Lower leg skin (tissue), 4 donors: ENCODE data around the gene SULT6B1. TPM values are rescaled to one million over a fixed set of nuclear protein-coding genes. Genes with fewer than 3 reads are reported as not detected.
A peak's percentile ranks its signal among the peaks of the same experiment; 100 is the strongest.

Experiments used
- DNase-seq, 2 donors: peaks; one replicate each; pipeline ENCODE4 v3.0.0-alpha.2; 2019; ENCODE audit warnings: low spot score in 2 of 2
- H3K4me3 ChIP-seq: fragments of 200-600 bp; sonication (generic); 2 replicates; pipeline ENCODE4 v1.5.1; 2017; ENCODE audit warnings: mild to moderate bottlenecking, low read depth; ENCODE audit not compliant: poor library complexity, severe bottlenecking
- CTCF ChIP-seq, 3 donors: fragments of 450-650 bp; IDR thresholded peaks; one replicate each; pipeline ENCODE4 v1.5.1; 2016; ENCODE audit warnings: antibody characterized with exemption in 3 of 3, mild to moderate bottlenecking in 3 of 3, moderate library complexity in 2 of 3
- POLR2A ChIP-seq, 2 donors: fragments of 450-650 bp; IDR thresholded peaks; one replicate each; pipeline ENCODE4 v1.6.1; 2016 to 2017; ENCODE audit warnings: antibody characterized with exemption in 2 of 2, mild to moderate bottlenecking in 1 of 2, moderate library complexity in 1 of 2
- WGBS, 2 donors: methylation state at CpG; one replicate each; pipeline ENCODE4 v1.1.5; 2018; 5-methylcytosine and 5-hydroxymethylcytosine counted together
- intact Hi-C: fragments of 100-400 bp; cut with DNase I; formaldehyde crosslinking; loops from one replicate; pipeline ENCODE4 v1.15.0; 2023; ENCODE audit warnings: low total_unique reads
- total RNA-seq, 4 donors: library from RNA; depleted of rRNA; stranded (reverse); fragments of >200 nt; gene quantifications; one replicate each; pipeline ENCODE4 v1.1.0, GENCODE V29; 2016

Gene SULT6B1
- total RNA-seq, 4 donors from 2014 or later = not detected

GRCh38 chr2:37164757-37165156 lies 23.7 kb downstream of the SULT6B1 start:
- TF ChIP-seq POLR2A (IDR thresholded peaks at IDR 0.05) (no peak), CTCF (IDR thresholded peaks at IDR 0.05) (no peak)
- 87 to 97% methylated on average over 1 of the region's 1 CpG for WGBS, 2 donors
- intact Hi-C loops = no loop called here
- DNase-seq = no peak
- H3K4me3 ChIP-seq = no peak overlapping the region

- WGBS, 2 donors = 14 to 31% methylated on average over 13 to 26 of the region's 55 CpGs
- TF ChIP-seq CTCF (IDR thresholded peaks at IDR 0.05) (no peak), POLR2A (IDR thresholded peaks at IDR 0.05) (no peak)
- peak within 1 kb of the TSS; percentile 77 for H3K4me3 ChIP-seq
- intact Hi-C loops = no loop called here
- peak; percentile 72 to 96 for DNase-seq
Observed at GRCh38 chr2:37156857-37157714, 31.4 kb downstream of the SULT6B1 start, which contains the start of gene EIF2AK2. Gene EIF2AK2 (minus strand): TSS chr2:37156980. CDS start chr2:37147806, 9,174 bp downstream.

GRCh38 chr2:37156071-37156856 lies 32.2 kb downstream of the SULT6B1 start:
- no peak for TF ChIP-seq POLR2A (IDR thresholded peaks at IDR 0.05)
- TF ChIP-seq CTCF (IDR thresholded peaks at IDR 0.05) = no peak
- DNase-seq = peak; percentile 35 to 88
- peak overlapping the region; percentile 77 for H3K4me3 ChIP-seq
- intact Hi-C loops = no loop called here
- 1% methylated on average over 23 to 27 of the region's 27 CpGs for WGBS, 2 donors

GRCh38 chr2:37154785-37155184 lies 33.7 kb downstream of the SULT6B1 start:
- TF ChIP-seq CTCF (IDR thresholded peaks at IDR 0.05) (no peak), POLR2A (IDR thresholded peaks at IDR 0.05) (no peak)
- no peak for DNase-seq
- WGBS, 2 donors = 89 to 93% methylated on average over 4 of the region's 4 CpGs
- intact Hi-C loops = no loop called here
- H3K4me3 ChIP-seq = no peak overlapping the region

GRCh38 chr2:37153224-37153623 lies 35.2 kb downstream of the SULT6B1 start:
- no peak for TF ChIP-seq CTCF (IDR thresholded peaks at IDR 0.05)
- TF ChIP-seq POLR2A (IDR thresholded peaks at IDR 0.05) = no peak
- 86 to 90% methylated on average over 5 of the region's 5 CpGs for WGBS, 2 donors
- no peak for DNase-seq
- H3K4me3 ChIP-seq = no peak overlapping the region
- intact Hi-C loops = no loop called here
